GM12873 (cell line): Measurements from ENCODE around the gene SKIDA1.

Experiments
- CTCF ChIP-seq: IDR thresholded peaks from 2 replicates; pipeline ENCODE4 v1.5.1; 2012; ENCODE audit warnings: low read depth, mild to moderate bottlenecking, moderate library complexity, low read length, control low read depth; ENCODE audit not compliant: insufficient read depth; ENCODE audit errors: missing control alignments

SKIDA1 gene

GRCh38 chr10:21498986-21499385 is 26.5 kb downstream of the SKIDA1 start:
- no peak for TF ChIP-seq CTCF

GRCh38 chr10:21498377-21498776 is 27.1 kb downstream of the SKIDA1 start:
- TF ChIP-seq CTCF: no peak

- no peak for TF ChIP-seq CTCF
Measured at GRCh38 chr10:21497177-21497807, 28.2 kb downstream of the SKIDA1 start.

GRCh38 chr10:21496343-21497176 is 28.9 kb downstream of the SKIDA1 start:
- TF ChIP-seq CTCF: peak; percentile 62

- peak; percentile 86 for TF ChIP-seq CTCF
Measured at GRCh38 chr10:21495752-21496342, 29.6 kb downstream of the SKIDA1 start.

GRCh38 chr10:21495002-21495751 is 30.3 kb downstream of the SKIDA1 start:
- TF ChIP-seq CTCF: no peak
